ENCODE measurements around the gene PDAP1.

DNA sequence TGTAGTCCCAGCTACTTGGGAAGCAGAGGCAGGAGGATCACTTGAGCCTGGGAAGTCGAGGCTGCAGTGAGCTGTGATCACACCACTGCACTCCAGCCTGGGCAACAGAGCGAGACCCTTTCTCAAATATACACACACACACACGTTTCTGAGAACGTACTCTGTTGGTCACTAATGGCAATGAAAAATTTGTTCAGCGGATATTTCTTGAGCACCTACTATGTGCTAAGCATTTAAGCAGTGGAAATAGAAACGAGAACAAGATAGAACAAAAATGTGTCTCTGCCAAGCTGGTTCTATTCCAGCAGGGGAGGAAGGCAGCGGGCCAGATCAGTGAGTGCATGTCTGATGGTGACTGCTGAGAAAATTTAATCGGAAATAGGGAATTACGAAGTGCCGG lies 25.2 kb downstream of the PDAP1 start:
- TF ChIP-seq, protein P1, sequence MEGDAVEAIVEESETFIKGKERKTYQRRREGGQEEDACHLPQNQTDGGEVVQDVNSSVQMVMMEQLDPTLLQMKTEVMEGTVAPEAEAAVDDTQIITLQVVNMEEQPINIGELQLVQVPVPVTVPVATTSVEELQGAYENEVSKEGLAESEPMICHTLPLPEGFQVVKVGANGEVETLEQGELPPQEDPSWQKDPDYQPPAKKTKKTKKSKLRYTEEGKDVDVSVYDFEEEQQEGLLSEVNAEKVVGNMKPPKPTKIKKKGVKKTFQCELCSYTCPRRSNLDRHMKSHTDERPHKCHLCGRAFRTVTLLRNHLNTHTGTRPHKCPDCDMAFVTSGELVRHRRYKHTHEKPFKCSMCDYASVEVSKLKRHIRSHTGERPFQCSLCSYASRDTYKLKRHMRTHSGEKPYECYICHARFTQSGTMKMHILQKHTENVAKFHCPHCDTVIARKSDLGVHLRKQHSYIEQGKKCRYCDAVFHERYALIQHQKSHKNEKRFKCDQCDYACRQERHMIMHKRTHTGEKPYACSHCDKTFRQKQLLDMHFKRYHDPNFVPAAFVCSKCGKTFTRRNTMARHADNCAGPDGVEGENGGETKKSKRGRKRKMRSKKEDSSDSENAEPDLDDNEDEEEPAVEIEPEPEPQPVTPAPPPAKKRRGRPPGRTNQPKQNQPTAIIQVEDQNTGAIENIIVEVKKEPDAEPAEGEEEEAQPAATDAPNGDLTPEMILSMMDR (optimal IDR thresholded peaks at IDR 0.05 in 1 of 3, IDR thresholded peaks at IDR 0.05 in 1 of 3, conservative IDR thresholded peaks at IDR 0.05 in 1 of 3; ENCODE audit: extremely low read depth in 1 of 3, insufficient read depth in 2 of 3, low read length in 3 of 3) = no peak
- no peak for TF ChIP-seq EZH2 (IDR thresholded peaks at IDR 0.05; ENCODE audit: low read length)
